ENCODE results near the gene GLA. TPM values are rescaled to one million over a fixed set of nuclear protein-coding genes. Genes with fewer than 3 reads are reported as not detected.

GLA gene
- total RNA-seq, 4 donors from 2014 or later = 13.4 to 16.3 (median 14.6) TPM

DNA sequence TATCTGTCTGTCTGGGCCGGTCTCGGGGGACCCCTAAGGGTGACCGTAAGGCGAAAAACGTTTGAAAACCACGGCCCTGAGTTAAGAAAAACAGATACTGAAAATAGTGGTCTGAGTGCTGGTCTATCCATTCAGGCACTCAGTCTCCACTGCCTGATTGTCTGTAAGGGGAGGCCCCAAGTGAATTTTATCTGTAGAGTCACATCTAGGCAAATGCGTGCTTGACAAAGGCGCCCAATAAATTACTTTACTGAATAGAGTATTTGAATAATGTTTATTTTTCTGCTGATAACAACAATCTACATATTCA is 762 bp upstream of the GLA start:
- TF ChIP-seq POLR2A (IDR thresholded peaks at IDR 0.05) = no peak
- TF ChIP-seq, protein P1, sequence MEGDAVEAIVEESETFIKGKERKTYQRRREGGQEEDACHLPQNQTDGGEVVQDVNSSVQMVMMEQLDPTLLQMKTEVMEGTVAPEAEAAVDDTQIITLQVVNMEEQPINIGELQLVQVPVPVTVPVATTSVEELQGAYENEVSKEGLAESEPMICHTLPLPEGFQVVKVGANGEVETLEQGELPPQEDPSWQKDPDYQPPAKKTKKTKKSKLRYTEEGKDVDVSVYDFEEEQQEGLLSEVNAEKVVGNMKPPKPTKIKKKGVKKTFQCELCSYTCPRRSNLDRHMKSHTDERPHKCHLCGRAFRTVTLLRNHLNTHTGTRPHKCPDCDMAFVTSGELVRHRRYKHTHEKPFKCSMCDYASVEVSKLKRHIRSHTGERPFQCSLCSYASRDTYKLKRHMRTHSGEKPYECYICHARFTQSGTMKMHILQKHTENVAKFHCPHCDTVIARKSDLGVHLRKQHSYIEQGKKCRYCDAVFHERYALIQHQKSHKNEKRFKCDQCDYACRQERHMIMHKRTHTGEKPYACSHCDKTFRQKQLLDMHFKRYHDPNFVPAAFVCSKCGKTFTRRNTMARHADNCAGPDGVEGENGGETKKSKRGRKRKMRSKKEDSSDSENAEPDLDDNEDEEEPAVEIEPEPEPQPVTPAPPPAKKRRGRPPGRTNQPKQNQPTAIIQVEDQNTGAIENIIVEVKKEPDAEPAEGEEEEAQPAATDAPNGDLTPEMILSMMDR (IDR thresholded peaks at IDR 0.05 in 4 of 5, conservative IDR thresholded peaks at IDR 0.05 in 1 of 5) = peak in 1 of 5 experiments; percentile 17
- H3K4me3 ChIP-seq = peak overlapping the region; percentile 69 to 78 (median 70)
- DNase-seq (no peak), ATAC-seq (peak; percentile 16)
- peak overlapping the region; percentile 89 to 96 (median 94) for H3K27ac ChIP-seq
- no peaks in the 10 kb centered on the region for H3K9me3 ChIP-seq
- in situ Hi-C loops (cut with MboI; ENCODE audit: low sequenced_read_pairs in 4 of 4) = loop anchor here in 2 of 4 donors (25.0 kb wide), 2 partner anchors 379 to 529 kb away; partner anchors contain the start of gene ZMAT1 (in 1 of the 2)
- intact Hi-C loops (cut with DNase I; ENCODE audit: low total_unique reads) = loop anchor here (2.0 to 5.0 kb wide), 2 partner anchors 18 to 209 kb away; partner anchors contain the start of genes ARMCX6 and RPL36A
- H3K4me1 ChIP-seq = peaks cover 20 to 24% of the 10 kb centered on the region in 2 donors
- peaks cover 0 to 6% of the 10 kb centered on the region in 2 donors for H3K36me3 ChIP-seq
- no peaks in the 10 kb centered on the region for H3K27me3 ChIP-seq

DNA sequence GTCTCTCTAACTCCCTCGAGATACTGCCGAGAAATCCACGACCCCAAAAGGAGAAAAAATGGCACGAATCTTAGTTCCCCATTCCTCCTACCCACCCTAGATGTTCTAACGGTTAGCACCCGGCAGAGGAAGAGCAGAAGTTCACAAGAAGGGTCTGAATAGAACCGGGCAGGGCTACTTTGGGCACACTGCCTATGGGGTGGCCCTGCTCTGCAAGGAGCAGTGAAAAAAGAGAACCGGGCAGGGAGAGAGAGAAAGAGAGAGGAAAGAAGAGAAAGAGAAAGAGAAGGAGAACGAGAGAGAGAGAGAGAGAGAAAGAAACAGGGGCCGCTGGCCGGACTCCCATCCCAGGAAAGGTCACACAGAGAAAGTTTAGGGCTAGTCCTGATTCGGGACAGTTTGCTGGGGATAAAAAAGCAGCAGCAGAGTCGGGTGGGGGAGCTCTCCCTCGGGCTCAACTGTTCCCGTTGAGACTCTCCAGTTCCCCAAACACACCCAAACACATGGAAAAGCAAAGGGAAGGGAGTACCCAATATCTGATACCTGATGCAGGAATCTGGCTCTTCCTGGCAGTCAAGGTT is 468 bp downstream of the GLA start:
- intact Hi-C loops (cut with DNase I; ENCODE audit: low total_unique reads) = loop anchor here (5.0 kb wide), 1 partner anchor 210 kb away; the partner anchor contains the start of gene ARMCX6
- no peaks in the 10 kb centered on the region for H3K36me3 ChIP-seq
- DNase-seq (no peak), ATAC-seq (peak; percentile 7 to 25)
- in situ Hi-C loops (cut with MboI; ENCODE audit: low sequenced_read_pairs in 4 of 4) = loop anchor here in 2 of 4 donors (25.0 kb wide), 2 partner anchors 380 to 530 kb away; partner anchors contain the start of gene ZMAT1 (in 1 of the 2)
- peaks cover 20 to 24% of the 10 kb centered on the region in 2 donors for H3K4me1 ChIP-seq
- TF ChIP-seq, protein P1 (IDR thresholded peaks at IDR 0.05 in 4 of 5, conservative IDR thresholded peaks at IDR 0.05 in 1 of 5) = no peak
- no peak for TF ChIP-seq POLR2A (IDR thresholded peaks at IDR 0.05)
- no peaks in the 10 kb centered on the region for H3K27me3 ChIP-seq
- H3K4me3 ChIP-seq = peak overlapping the region; percentile 69 to 83 (median 70)
- peak overlapping the region; percentile 89 to 96 (median 94) for H3K27ac ChIP-seq
- no peaks in the 10 kb centered on the region for H3K9me3 ChIP-seq

DNA sequence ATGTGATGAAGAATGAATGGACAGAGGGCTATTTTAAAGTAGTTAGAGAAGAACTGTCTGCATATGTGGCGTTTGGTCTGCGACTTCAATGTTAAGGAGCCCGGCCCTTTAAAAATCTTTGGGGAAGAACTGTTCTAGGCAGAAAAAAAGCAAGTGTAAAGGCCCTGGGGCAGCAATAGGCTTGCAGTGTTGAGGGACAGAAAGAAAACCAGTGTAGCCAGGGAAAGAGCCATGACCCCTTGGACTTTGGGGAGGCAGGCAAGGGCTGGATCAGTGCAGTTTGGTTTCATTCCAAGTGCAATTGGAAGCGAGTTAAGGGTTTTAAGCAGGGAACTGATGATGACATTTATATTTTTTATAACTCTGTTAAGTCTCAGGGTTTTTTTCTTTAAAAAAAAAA is 7.9 kb downstream of the GLA start:
- H3K4me3 ChIP-seq = no peak overlapping the region
- peaks cover 0 to 4% of the 10 kb centered on the region in 2 donors for H3K36me3 ChIP-seq
- H3K4me1 ChIP-seq = no peaks in the 10 kb centered on the region
- intact Hi-C loops (cut with DNase I; ENCODE audit: low total_unique reads) (no loop called here), in situ Hi-C loops (cut with MboI; ENCODE audit: low sequenced_read_pairs in 4 of 4) (loop anchor here in 2 of 4 donors (25.0 kb wide), 2 partner anchors 387 to 537 kb away; partner anchors contain the start of gene ZMAT1 (in 1 of the 2))
- ATAC-seq (no peak), DNase-seq (no peak)
- no peaks in the 10 kb centered on the region for H3K27me3 ChIP-seq
- no peak for TF ChIP-seq POLR2A (IDR thresholded peaks at IDR 0.05)
- TF ChIP-seq, protein P1 (IDR thresholded peaks at IDR 0.05 in 4 of 5, conservative IDR thresholded peaks at IDR 0.05 in 1 of 5) = no peak
- no peaks in the 10 kb centered on the region for H3K9me3 ChIP-seq
- no peak overlapping the region for H3K27ac ChIP-seq

DNA sequence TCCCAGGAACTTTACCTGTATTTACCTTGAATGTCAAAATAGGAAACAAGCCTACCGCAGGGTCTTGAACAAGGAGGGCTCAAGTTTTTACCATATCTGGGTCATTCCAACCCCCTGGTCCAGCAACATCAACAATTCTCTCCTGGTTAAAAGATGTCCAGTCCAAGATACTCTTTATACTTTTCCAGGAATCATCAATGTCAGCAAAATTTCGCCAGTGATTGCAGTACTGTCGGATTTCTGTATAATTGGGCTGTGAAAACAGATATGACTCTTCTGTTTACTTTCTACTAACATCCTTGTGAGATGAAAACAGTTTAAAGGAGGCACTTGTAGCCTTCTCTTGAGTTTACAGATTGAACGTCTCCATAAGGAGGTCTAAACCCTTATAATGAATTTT is 9.0 kb downstream of the GLA start:
- no peak for TF ChIP-seq POLR2A (IDR thresholded peaks at IDR 0.05)
- TF ChIP-seq, protein P1 (IDR thresholded peaks at IDR 0.05 in 4 of 5, conservative IDR thresholded peaks at IDR 0.05 in 1 of 5) = no peak
- H3K4me3 ChIP-seq = no peak overlapping the region
- peaks cover 0 to 4% of the 10 kb centered on the region in 2 donors for H3K36me3 ChIP-seq
- intact Hi-C loops (cut with DNase I; ENCODE audit: low total_unique reads) (no loop called here), in situ Hi-C loops (cut with MboI; ENCODE audit: low sequenced_read_pairs in 4 of 4) (no loop called here)
- DNase-seq (no peak), ATAC-seq (no peak)
- H3K27me3 ChIP-seq = no peaks in the 10 kb centered on the region
- H3K4me1 ChIP-seq = no peaks in the 10 kb centered on the region
- no peak overlapping the region for H3K27ac ChIP-seq
- H3K9me3 ChIP-seq = no peaks in the 10 kb centered on the region

All from gastrocnemius medialis (tissue), 4 donors.